CD4-positive, CD25-positive, alpha-beta regulatory T cell (primary cell): ENCODE data around the gene MBD6. TPM values are rescaled to one million over a fixed set of nuclear protein-coding genes. Genes with fewer than 3 reads are reported as not detected.
"Not testable (repeated sequence)": the region's sequence is repeated elsewhere in the genome, so short reads cannot be mapped to it uniquely, and the experiment has no call there.

Source experiments
- ATAC-seq, 2 donors: fragments of 150-1000 bp; cut with Tn5 transposase; one replicate each; pipeline ENCODE4 v1.10.0; 2021; ENCODE audit warnings: low read depth in 2 of 2, moderate number of reproducible peaks in 2 of 2, moderate library complexity in 1 of 2
- DNase-seq, 3 donors: peaks; one replicate each; pipeline versions ENCODE4 v3.0.0 to v3.0.0-alpha.2; 2012 to 2022; ENCODE audit warnings: mixed read lengths in 1 of 3
- H3K27ac ChIP-seq: one replicate; pipeline ENCODE4 v1.7.0; 2013; ENCODE audit warnings: mild to moderate bottlenecking, low read length; ENCODE audit not compliant: insufficient read depth, poor library complexity, severe bottlenecking
- H3K27me3 ChIP-seq: one replicate; pipeline ENCODE4 v1.7.0; 2013; ENCODE audit warnings: low read length; ENCODE audit not compliant: control insufficient read depth, insufficient read depth
- H3K36me3 ChIP-seq: one replicate; pipeline ENCODE4 v1.7.0; 2013; ENCODE audit warnings: mild to moderate bottlenecking, low read length, moderate library complexity; ENCODE audit not compliant: control insufficient read depth, insufficient read depth
- H3K4me1 ChIP-seq: 2 replicates; pipeline ENCODE4 v1.7.0; 2013; ENCODE audit warnings: mild to moderate bottlenecking, low read length; ENCODE audit not compliant: insufficient read depth, control insufficient read depth, poor library complexity, severe bottlenecking
- H3K4me3 ChIP-seq: one replicate; pipeline ENCODE4 v1.7.0; 2013; ENCODE audit warnings: low read depth, mild to moderate bottlenecking, low read length, moderate library complexity
- H3K9me3 ChIP-seq, 2 experiments: 1 replicate in 1 of 2; 2 replicates in 1 of 2; pipeline ENCODE4 v1.7.0; 2013; ENCODE audit warnings: low read length in 2 of 2, mild to moderate bottlenecking in 1 of 2, moderate library complexity in 1 of 2; ENCODE audit not compliant: control insufficient read depth in 2 of 2
- H3K27ac Mint-ChIP-seq, 3 donors: one replicate each; pipeline ENCODE4 v1.8.0; 2020 to 2022; ENCODE audit warnings: mild to moderate bottlenecking in 3 of 3, mixed read lengths in 3 of 3, moderate library complexity in 2 of 3
- H3K27me3 Mint-ChIP-seq: one replicate; pipeline ENCODE4 v1.8.0; 2022; ENCODE audit warnings: mild to moderate bottlenecking, mixed read lengths
- H3K36me3 Mint-ChIP-seq: one replicate; pipeline ENCODE4 v1.8.0; 2020; ENCODE audit warnings: mixed read lengths
- H3K4me1 Mint-ChIP-seq, 4 donors: one replicate each; pipeline ENCODE4 v1.8.0; 2020 to 2022; ENCODE audit warnings: mixed read lengths in 4 of 4, mild to moderate bottlenecking in 1 of 4
- H3K4me3 Mint-ChIP-seq, 4 donors: one replicate each; pipeline ENCODE4 v1.8.0; 2020 to 2022; ENCODE audit warnings: mild to moderate bottlenecking in 4 of 4, mixed read lengths in 4 of 4, moderate library complexity in 3 of 4
- H3K9me3 Mint-ChIP-seq, 7 donors: one replicate each; pipeline ENCODE4 v1.8.0; 2020 to 2022; ENCODE audit warnings: mixed read lengths in 7 of 7, mild to moderate bottlenecking in 3 of 7, moderate library complexity in 2 of 7
- polyA plus RNA-seq, 4 donors: library from polyadenylated mRNA; unstranded; fragments of 300-500 nt; fragmentation: Illumina TruSeq; gene quantifications; one replicate each; pipeline ENCODE4 v1.2.3, GENCODE V29; 2021
- total RNA-seq: library from RNA; stranded (reverse); gene quantifications from one replicate; pipeline ENCODE4 v1.2.3, GENCODE V29; 2022

MBD6 gene
- total and polyA plus RNA-seq, 5 donors from 2014 or later: 1.8 to 104 (median 2.3) TPM

DNA sequence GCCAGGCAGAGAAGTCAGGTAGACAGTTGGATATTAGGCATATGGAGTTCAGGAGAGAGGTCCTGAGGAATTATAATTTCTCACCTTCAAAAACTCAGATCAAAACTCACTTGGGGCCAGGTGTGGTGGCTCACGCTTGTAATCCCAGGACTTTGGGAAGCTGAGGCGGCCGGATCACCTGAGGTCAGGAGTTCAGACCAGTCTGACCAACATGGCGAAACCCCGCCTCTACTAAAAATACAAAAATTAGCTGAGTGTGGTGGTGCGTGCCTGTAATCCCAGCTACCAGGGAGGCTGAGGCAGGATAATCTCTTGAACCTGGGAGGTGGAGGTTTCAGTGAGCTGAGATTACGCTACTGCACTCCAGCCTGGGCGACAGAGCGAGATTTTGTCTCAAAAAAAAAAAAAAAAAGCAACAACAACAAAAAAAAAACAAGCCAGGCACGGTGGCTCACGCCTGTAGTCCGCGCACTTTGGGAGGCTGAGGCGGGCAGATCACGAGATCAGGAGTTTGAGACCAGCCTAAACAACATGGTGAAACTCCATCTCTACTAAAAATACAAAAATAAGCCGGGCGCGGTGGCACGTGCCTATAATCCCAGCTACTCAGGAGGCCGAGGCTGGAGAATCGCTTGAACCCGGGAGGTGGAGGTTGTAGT is 20.2 kb upstream of the MBD6 start:
- Mint-ChIP-seq H3K27ac (peak overlapping the region in 2 of 3 donors; percentile 43 to 51), H3K36me3 (peaks cover 47% of the 10 kb centered on the region)
- DNase-seq, H3K4me3 ChIP-seq, H3K27me3 ChIP-seq, H3K9me3 Mint-ChIP-seq, H3K4me1 ChIP-seq, ATAC-seq, H3K4me3 Mint-ChIP-seq, H3K27me3 Mint-ChIP-seq, H3K4me1 Mint-ChIP-seq, H3K27ac ChIP-seq, H3K9me3 ChIP-seq: not testable (repeated sequence)
- H3K36me3 ChIP-seq: peaks cover 72% of the 10 kb centered on the region

DNA sequence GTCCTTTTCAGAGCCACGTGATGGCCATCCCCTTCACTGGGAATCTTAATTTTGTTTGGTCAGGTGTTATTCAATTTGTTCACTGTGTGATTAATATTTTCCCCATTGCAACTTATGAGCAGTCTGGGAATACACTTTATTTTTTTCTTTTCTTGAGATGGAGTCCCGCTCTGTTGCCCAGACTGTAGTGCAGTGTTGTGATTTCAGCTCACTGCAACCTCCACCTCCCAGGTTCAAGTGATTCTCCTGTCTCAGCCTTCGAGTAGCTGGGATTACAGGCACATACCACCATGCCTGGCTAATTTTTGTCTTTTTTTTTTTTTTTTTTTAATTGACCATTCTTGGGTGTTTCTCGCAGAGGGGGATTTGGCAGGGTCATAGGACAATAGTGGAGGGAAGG is 16.1 kb upstream of the MBD6 start:
- not testable (repeated sequence) for H3K4me3 ChIP-seq, H3K27me3 Mint-ChIP-seq, ATAC-seq, H3K9me3 Mint-ChIP-seq, H3K4me3 Mint-ChIP-seq, DNase-seq, H3K27ac ChIP-seq, H3K4me1 Mint-ChIP-seq, H3K9me3 ChIP-seq, H3K4me1 ChIP-seq, H3K27me3 ChIP-seq
- H3K36me3 ChIP-seq: peaks cover 62% of the 10 kb centered on the region
- H3K27ac Mint-ChIP-seq: peak overlapping the region in 1 of 3 donors; percentile 9
- H3K36me3 Mint-ChIP-seq: peaks cover 24% of the 10 kb centered on the region

DNA sequence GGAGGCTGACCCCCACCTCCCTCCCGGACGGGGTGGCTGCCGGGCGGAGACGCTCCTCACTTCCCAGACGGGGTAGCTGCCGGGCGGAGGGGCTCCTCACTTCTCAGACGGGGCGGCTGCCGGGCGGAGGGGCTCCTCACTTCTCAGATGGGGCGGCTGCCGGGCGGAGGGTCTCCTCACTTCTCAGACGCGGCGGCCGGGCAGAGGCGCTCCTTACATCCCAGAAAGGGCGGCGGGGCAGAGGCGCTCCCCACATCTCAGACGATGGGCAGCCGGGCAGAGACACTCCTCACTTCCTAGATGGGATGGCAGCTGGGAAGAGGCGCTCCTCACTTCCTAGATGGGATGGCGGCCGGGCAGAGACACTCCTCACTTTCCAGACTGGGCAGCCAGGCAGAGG is 14.8 kb upstream of the MBD6 start:
- H3K27me3 ChIP-seq, DNase-seq, H3K4me3 Mint-ChIP-seq, ATAC-seq, H3K4me1 ChIP-seq, H3K9me3 Mint-ChIP-seq, H3K27me3 Mint-ChIP-seq, H3K27ac ChIP-seq, H3K27ac Mint-ChIP-seq, H3K4me1 Mint-ChIP-seq, H3K9me3 ChIP-seq, H3K4me3 ChIP-seq: not testable (repeated sequence)
- peaks cover 64% of the 10 kb centered on the region for H3K36me3 ChIP-seq
- H3K36me3 Mint-ChIP-seq: peaks cover 27% of the 10 kb centered on the region

DNA sequence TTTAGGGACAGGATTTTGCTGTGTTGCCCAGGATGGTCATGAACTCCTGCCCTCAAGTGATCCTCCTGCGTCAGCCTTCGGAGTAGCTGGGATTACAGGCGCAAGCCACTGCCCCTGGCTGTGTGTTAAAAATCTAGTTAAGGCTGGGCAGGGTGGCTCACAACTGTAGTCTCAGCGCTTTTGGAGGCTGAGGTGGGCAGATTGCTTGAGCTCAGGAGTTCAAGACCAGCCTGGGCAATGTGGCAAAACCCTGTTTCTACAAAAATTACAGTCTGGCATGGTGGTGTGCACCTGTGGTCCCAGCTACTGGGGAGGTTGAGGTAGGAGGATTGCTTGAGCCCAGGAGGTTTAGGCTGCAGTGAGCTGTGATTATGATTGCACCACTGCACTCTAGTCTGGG is 11.5 kb upstream of the MBD6 start:
- no peak overlapping the region for H3K4me3 ChIP-seq
- Mint-ChIP-seq H3K4me3 (no peak overlapping the region), H3K4me1 (peaks cover 0 to 4% (median 2%) of the 10 kb centered on the region in 4 donors), H3K36me3 (peaks cover 34% of the 10 kb centered on the region), H3K27me3 (no peaks in the 10 kb centered on the region), H3K9me3 (no peaks in the 10 kb centered on the region), H3K27ac (peak overlapping the region in 1 of 3 donors; percentile 33)
- DNase-seq (no peak), ATAC-seq (no peak)
- no peaks in the 10 kb centered on the region for H3K4me1 ChIP-seq
- H3K27ac ChIP-seq: no peak overlapping the region
- H3K36me3 ChIP-seq: peaks cover 66% of the 10 kb centered on the region
- H3K27me3 ChIP-seq: no peaks in the 10 kb centered on the region
- H3K9me3 ChIP-seq: no peaks in the 10 kb centered on the region

DNA sequence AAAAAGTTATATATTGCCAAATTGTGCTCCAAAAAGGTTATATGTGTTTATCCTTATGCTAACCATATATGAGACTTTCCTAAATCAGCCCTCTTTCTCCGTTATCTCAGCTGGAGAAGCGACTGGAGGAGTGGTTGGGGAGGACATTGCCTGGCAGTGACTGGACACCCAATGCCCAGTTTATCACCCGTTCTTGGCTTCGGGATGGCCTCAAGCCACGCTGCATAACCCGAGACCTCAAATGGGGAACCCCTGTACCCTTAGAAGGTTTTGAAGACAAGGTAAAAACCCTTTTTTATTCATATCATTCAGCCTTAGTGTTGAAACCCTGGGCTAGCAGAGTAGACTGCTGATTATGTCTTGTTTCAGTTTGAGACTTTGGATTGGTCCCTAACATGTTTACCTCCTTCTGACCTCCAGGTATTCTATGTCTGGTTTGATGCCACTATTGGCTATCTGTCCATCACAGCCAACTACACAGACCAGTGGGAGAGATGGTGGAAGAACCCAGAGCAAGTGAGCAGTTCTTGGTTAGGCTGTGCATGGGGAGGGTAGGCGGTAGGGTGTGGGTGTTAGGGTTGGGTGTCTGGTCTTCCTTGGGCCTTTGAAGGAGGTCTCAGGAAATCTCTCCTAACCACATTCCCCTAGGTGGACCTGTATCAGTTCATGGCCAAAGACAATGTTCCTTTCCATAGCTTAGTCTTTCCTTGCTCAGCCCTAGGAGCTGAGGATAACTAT is 10.9 kb upstream of the MBD6 start:
- Mint-ChIP-seq H3K9me3 (no peaks in the 10 kb centered on the region), H3K27ac (peak overlapping the region in 2 of 3 donors; percentile 33 to 55), H3K4me3 (peak overlapping the region in 2 of 4 donors; percentile 14 to 74), H3K36me3 (peaks cover 40% of the 10 kb centered on the region), H3K4me1 (peaks cover 0 to 6% (median 3%) of the 10 kb centered on the region in 4 donors), H3K27me3 (no peaks in the 10 kb centered on the region)
- Histone ChIP-seq H3K36me3 (peaks cover 67% of the 10 kb centered on the region), H3K27ac (no peak overlapping the region), H3K4me3 (no peak overlapping the region), H3K9me3 (no peaks in the 10 kb centered on the region), H3K27me3 (no peaks in the 10 kb centered on the region), H3K4me1 (no peaks in the 10 kb centered on the region)
- no peak for ATAC-seq
- DNase-seq: no peak

DNA sequence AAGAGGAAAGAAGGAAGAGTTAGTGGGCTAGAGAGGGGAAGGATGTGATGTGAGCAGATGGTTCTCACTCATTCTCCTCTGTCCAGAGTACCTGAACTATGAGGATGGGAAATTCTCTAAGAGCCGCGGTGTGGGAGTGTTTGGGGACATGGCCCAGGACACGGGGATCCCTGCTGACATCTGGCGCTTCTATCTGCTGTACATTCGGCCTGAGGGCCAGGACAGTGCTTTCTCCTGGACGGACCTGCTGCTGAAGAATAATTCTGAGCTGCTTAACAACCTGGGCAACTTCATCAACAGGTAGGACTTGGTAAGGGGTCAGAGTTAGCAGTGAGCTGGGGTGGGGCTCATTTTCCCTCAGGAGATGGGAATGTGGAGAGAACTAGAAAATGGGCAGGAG is 10.0 kb upstream of the MBD6 start:
- peak overlapping the region in 1 of 3 donors; percentile 33 for H3K27ac Mint-ChIP-seq
- peaks cover 76% of the 10 kb centered on the region for H3K36me3 ChIP-seq
- no peaks in the 10 kb centered on the region for H3K27me3 ChIP-seq
- DNase-seq (no peak), ATAC-seq (no peak)
- peaks cover 0 to 10% (median 7%) of the 10 kb centered on the region in 4 donors for H3K4me1 Mint-ChIP-seq
- no peaks in the 10 kb centered on the region for H3K4me1 ChIP-seq
- H3K36me3 Mint-ChIP-seq: peaks cover 49% of the 10 kb centered on the region
- H3K9me3 Mint-ChIP-seq: no peaks in the 10 kb centered on the region
- H3K9me3 ChIP-seq: no peaks in the 10 kb centered on the region
- H3K27ac ChIP-seq: no peak overlapping the region
- no peak overlapping the region for H3K4me3 ChIP-seq
- peak overlapping the region in 2 of 4 donors; percentile 44 to 74 for H3K4me3 Mint-ChIP-seq
- no peaks in the 10 kb centered on the region for H3K27me3 Mint-ChIP-seq

DNA sequence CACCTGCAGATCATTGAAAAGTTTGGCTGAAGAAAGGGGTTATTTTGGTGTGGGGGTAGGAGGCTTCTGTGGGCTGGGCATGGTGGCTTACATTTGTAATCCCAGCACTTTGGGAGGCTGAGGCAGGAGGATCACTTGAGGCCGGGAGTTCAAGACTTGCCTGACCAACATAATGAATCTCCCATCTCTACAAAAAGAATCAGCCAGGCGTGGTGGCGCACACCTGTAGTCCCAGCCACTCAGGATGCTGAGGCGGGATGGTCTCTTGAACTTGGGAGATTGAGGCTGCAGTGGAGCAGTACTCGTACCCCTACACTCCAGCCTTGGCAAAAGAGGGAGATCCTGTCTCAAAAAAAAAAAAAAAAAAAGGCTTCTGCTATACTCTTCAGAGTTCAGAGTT is 9.4 kb upstream of the MBD6 start:
- H3K4me1 ChIP-seq: peaks cover 5% of the 10 kb centered on the region
- DNase-seq: no peak
- no peak overlapping the region for H3K4me3 ChIP-seq
- H3K4me3 Mint-ChIP-seq: peak overlapping the region in 2 of 4 donors; percentile 41 to 69
- H3K27me3 ChIP-seq: no peaks in the 10 kb centered on the region
- H3K27ac ChIP-seq: no peak overlapping the region
- H3K27ac Mint-ChIP-seq: no peak overlapping the region
- peaks cover 49% of the 10 kb centered on the region for H3K36me3 Mint-ChIP-seq
- H3K27me3 Mint-ChIP-seq: no peaks in the 10 kb centered on the region
- H3K9me3 Mint-ChIP-seq: no peaks in the 10 kb centered on the region
- H3K4me1 Mint-ChIP-seq: peaks cover 4 to 15% (median 10%) of the 10 kb centered on the region in 4 donors
- H3K36me3 ChIP-seq: peaks cover 80% of the 10 kb centered on the region
- ATAC-seq: no peak
- H3K9me3 ChIP-seq: no peaks in the 10 kb centered on the region

DNA sequence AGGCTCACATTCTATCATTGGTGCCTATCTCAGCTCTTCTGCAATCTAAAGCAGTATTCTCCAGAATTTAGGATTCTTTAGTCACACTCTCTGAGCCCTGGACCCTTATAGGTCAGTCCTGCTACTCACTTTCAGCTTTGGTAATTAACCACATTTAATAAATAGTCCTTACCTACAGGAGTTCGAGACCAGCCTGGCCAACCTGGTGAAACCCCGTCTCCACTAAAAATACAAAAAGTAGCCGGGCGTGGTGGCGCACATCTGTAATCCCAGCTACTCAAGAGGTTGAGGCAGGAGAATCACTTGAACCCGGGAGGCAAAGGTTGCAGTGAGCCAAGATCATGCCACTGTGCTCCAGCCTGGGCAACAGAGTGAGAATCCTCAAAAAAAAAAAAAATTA is 8.9 kb upstream of the MBD6 start:
- H3K27ac Mint-ChIP-seq, H3K9me3 ChIP-seq, H3K4me3 ChIP-seq, ATAC-seq, H3K27me3 Mint-ChIP-seq, DNase-seq, H3K9me3 Mint-ChIP-seq, H3K4me1 ChIP-seq, H3K27me3 ChIP-seq, H3K4me3 Mint-ChIP-seq, H3K27ac ChIP-seq: not testable (repeated sequence)
- peaks cover 82% of the 10 kb centered on the region for H3K36me3 ChIP-seq
- peaks cover 49% of the 10 kb centered on the region for H3K36me3 Mint-ChIP-seq
- peaks cover 8 to 19% (median 13%) of the 10 kb centered on the region in 4 donors for H3K4me1 Mint-ChIP-seq
